Nephron (organoid): Measurements from ENCODE around the gene THYN1.
A peak's percentile ranks its signal among the peaks of the same experiment; 100 is the strongest.

Experiments used
- H3K27ac Mint-ChIP-seq, 3 experiments: 2 replicates each; pipeline ENCODE4 v1.8.0; 2020; ENCODE audit warnings: mixed read lengths in 3 of 3, mild to moderate bottlenecking in 2 of 3, moderate library complexity in 1 of 3
- H3K27me3 Mint-ChIP-seq: 2 replicates; pipeline ENCODE4 v1.8.0; 2021; ENCODE audit warnings: low read depth, mild to moderate bottlenecking, moderate library complexity, mixed read lengths
- H3K36me3 Mint-ChIP-seq: 2 replicates; pipeline ENCODE4 v1.8.0; 2020; ENCODE audit warnings: low read depth, mixed read lengths
- H3K4me1 Mint-ChIP-seq: 2 replicates; pipeline ENCODE4 v1.8.0; 2020; ENCODE audit warnings: mixed read lengths
- H3K4me3 Mint-ChIP-seq, 3 experiments: 2 replicates each; pipeline ENCODE4 v1.8.0; 2020; ENCODE audit warnings: mild to moderate bottlenecking in 3 of 3, mixed read lengths in 3 of 3, moderate library complexity in 2 of 3
- H3K9me3 Mint-ChIP-seq: 2 replicates; pipeline ENCODE4 v1.8.0; 2020; ENCODE audit warnings: mixed read lengths
- CTCF ChIP-seq, 3 experiments: fragments of 200-600 bp; sonication (generic); IDR thresholded peaks; one replicate each; pipeline ENCODE4 v1.5.0; 2021; ENCODE audit warnings: antibody characterized with exemption in 3 of 3; ENCODE audit not compliant: unreplicated experiment in 3 of 3

THYN1 gene

GRCh38 chr11:134264966-134265764 lies 12.0 kb upstream of the THYN1 start:
- peaks cover 15% of the 10 kb centered on the region for H3K27me3 Mint-ChIP-seq
- H3K4me1 Mint-ChIP-seq: no peaks in the 10 kb centered on the region
- peaks cover 11% of the 10 kb centered on the region for H3K36me3 Mint-ChIP-seq
- H3K4me3 Mint-ChIP-seq: no peak overlapping the region
- H3K27ac Mint-ChIP-seq: no peak overlapping the region
- no peak for TF ChIP-seq CTCF (IDR thresholded peaks at IDR 0.05; ENCODE audit: unreplicated experiment in 3 of 3)
- no peaks in the 10 kb centered on the region for H3K9me3 Mint-ChIP-seq

GRCh38 chr11:134261626-134262488 lies 8.7 kb upstream of the THYN1 start:
- H3K27me3 Mint-ChIP-seq: no peaks in the 10 kb centered on the region
- no peaks in the 10 kb centered on the region for H3K9me3 Mint-ChIP-seq
- H3K27ac Mint-ChIP-seq: no peak overlapping the region
- no peaks in the 10 kb centered on the region for H3K4me1 Mint-ChIP-seq
- TF ChIP-seq CTCF (IDR thresholded peaks at IDR 0.05; ENCODE audit: unreplicated experiment in 3 of 3): peak; percentile 36 to 48 (median 40)
- H3K4me3 Mint-ChIP-seq: no peak overlapping the region
- peaks cover 11% of the 10 kb centered on the region for H3K36me3 Mint-ChIP-seq

GRCh38 chr11:134260983-134261382 lies 7.8 kb upstream of the THYN1 start:
- no peak for TF ChIP-seq CTCF (IDR thresholded peaks at IDR 0.05; ENCODE audit: unreplicated experiment in 3 of 3)
- no peaks in the 10 kb centered on the region for H3K9me3 Mint-ChIP-seq
- no peak overlapping the region for H3K27ac Mint-ChIP-seq
- no peaks in the 10 kb centered on the region for H3K27me3 Mint-ChIP-seq
- peaks cover 11% of the 10 kb centered on the region for H3K36me3 Mint-ChIP-seq
- no peak overlapping the region for H3K4me3 Mint-ChIP-seq
- no peaks in the 10 kb centered on the region for H3K4me1 Mint-ChIP-seq

GRCh38 chr11:134260503-134260902 lies 7.4 kb upstream of the THYN1 start:
- no peaks in the 10 kb centered on the region for H3K27me3 Mint-ChIP-seq
- H3K9me3 Mint-ChIP-seq: no peaks in the 10 kb centered on the region
- H3K27ac Mint-ChIP-seq: no peak overlapping the region
- H3K4me3 Mint-ChIP-seq: no peak overlapping the region
- H3K4me1 Mint-ChIP-seq: no peaks in the 10 kb centered on the region
- TF ChIP-seq CTCF (IDR thresholded peaks at IDR 0.05; ENCODE audit: unreplicated experiment in 3 of 3): no peak
- peaks cover 11% of the 10 kb centered on the region for H3K36me3 Mint-ChIP-seq

GRCh38 chr11:134258577-134258976 lies 5.4 kb upstream of the THYN1 start:
- Mint-ChIP-seq H3K27me3 (no peaks in the 10 kb centered on the region), H3K27ac (no peak overlapping the region), H3K9me3 (no peaks in the 10 kb centered on the region), H3K4me3 (no peak overlapping the region), H3K4me1 (peaks cover 9% of the 10 kb centered on the region), H3K36me3 (peaks cover 2% of the 10 kb centered on the region)
- TF ChIP-seq CTCF (IDR thresholded peaks at IDR 0.05; ENCODE audit: unreplicated experiment in 3 of 3): no peak
